H9 (cell line): ENCODE measurements around the gene MUC22. TPM values are rescaled to one million over a fixed set of nuclear protein-coding genes. Genes with fewer than 3 reads are reported as not detected.

Experiments used
- DNase-seq: peaks from one replicate; pipeline ENCODE4 v3.0.0-alpha.2; 2017
- H2AFZ ChIP-seq: one replicate; pipeline ENCODE4 v1.6.1; 2013; ENCODE audit warnings: mild to moderate bottlenecking, low read length, control low read depth, moderate library complexity
- H2AK5ac ChIP-seq: 2 replicates; pipeline ENCODE4 v1.6.1; 2013; ENCODE audit warnings: low read length, control low read depth, mixed read lengths; ENCODE audit not compliant: insufficient read length
- H2BK120ac ChIP-seq: one replicate; pipeline ENCODE4 v1.6.1; 2013; ENCODE audit warnings: low read depth, mild to moderate bottlenecking, low read length, control low read depth, inconsistent platforms; ENCODE audit not compliant: poor library complexity, severe bottlenecking
- H2BK12ac ChIP-seq: 2 replicates; pipeline ENCODE4 v1.6.1; 2013; ENCODE audit warnings: low read length, control low read depth, mixed read lengths, low read depth; ENCODE audit not compliant: insufficient read length
- H2BK15ac ChIP-seq: 2 replicates; pipeline ENCODE4 v1.6.1; 2013; ENCODE audit warnings: low read depth, low read length, control low read depth
- H2BK20ac ChIP-seq: one replicate; pipeline ENCODE4 v1.6.1; 2013; ENCODE audit warnings: low read depth, mild to moderate bottlenecking, low read length, control low read depth, inconsistent platforms; ENCODE audit not compliant: poor library complexity, severe bottlenecking
- H2BK5ac ChIP-seq: 2 replicates; pipeline ENCODE4 v1.6.1; 2013; ENCODE audit warnings: low read length, control low read depth, mixed read lengths; ENCODE audit not compliant: insufficient read length
- H3K14ac ChIP-seq: 2 replicates; pipeline ENCODE4 v1.6.1; 2013; ENCODE audit warnings: low read length, control low read depth; ENCODE audit not compliant: insufficient read depth
- H3K18ac ChIP-seq: 2 replicates; pipeline ENCODE4 v1.6.1; 2013; ENCODE audit warnings: low read depth, mild to moderate bottlenecking, mixed read lengths, low read length, control low read depth; ENCODE audit not compliant: insufficient read length
- H3K23ac ChIP-seq: 2 replicates; pipeline ENCODE4 v1.6.1; 2013; ENCODE audit warnings: low read length, control low read depth, mixed read lengths, low read depth; ENCODE audit not compliant: insufficient read length
- H3K23me2 ChIP-seq: 2 replicates; pipeline ENCODE4 v1.6.1; 2013; ENCODE audit warnings: low read depth, mild to moderate bottlenecking, mixed read lengths, low read length, control low read depth; ENCODE audit not compliant: insufficient read length, poor library complexity, severe bottlenecking
- H3K27ac ChIP-seq: 2 replicates; pipeline ENCODE4 v1.5.1; 2013; ENCODE audit warnings: low read length, control low read depth, mixed read lengths, low read depth; ENCODE audit not compliant: insufficient read length
- H3K27me3 ChIP-seq: 2 replicates; pipeline ENCODE4 v1.6.1; 2013; ENCODE audit warnings: low read length, control low read depth, inconsistent platforms; ENCODE audit not compliant: insufficient read depth
- H3K4ac ChIP-seq: 2 replicates; pipeline ENCODE4 v1.6.1; 2013; ENCODE audit warnings: low read depth, mild to moderate bottlenecking, control low read depth, inconsistent platforms, low read length, moderate library complexity
- H3K4me1 ChIP-seq: 2 replicates; pipeline ENCODE4 v1.6.1; 2013; ENCODE audit warnings: low read length, control low read depth, inconsistent platforms; ENCODE audit not compliant: insufficient read depth
- H3K4me2 ChIP-seq: 2 replicates; pipeline ENCODE4 v1.6.1; 2013; ENCODE audit warnings: low read length, control low read depth, mixed read lengths; ENCODE audit not compliant: insufficient read length, insufficient read depth
- H3K56ac ChIP-seq: 2 replicates; pipeline ENCODE4 v1.6.1; 2013; ENCODE audit warnings: low read depth, mild to moderate bottlenecking, mixed read lengths, low read length, control low read depth; ENCODE audit not compliant: insufficient read length
- H3K79me1 ChIP-seq: 2 replicates; pipeline ENCODE4 v1.6.1; 2013; ENCODE audit warnings: low read depth, mild to moderate bottlenecking, moderate library complexity, low read length, control low read depth, inconsistent platforms; ENCODE audit not compliant: insufficient read depth, poor library complexity, severe bottlenecking
- H3K79me2 ChIP-seq: 2 replicates; pipeline ENCODE4 v1.6.1; 2013; ENCODE audit warnings: low read length, control low read depth, inconsistent platforms; ENCODE audit not compliant: insufficient read depth
- H3K9ac ChIP-seq: 2 replicates; pipeline ENCODE4 v1.6.1; 2013; ENCODE audit warnings: low read length, control low read depth, mixed read lengths; ENCODE audit not compliant: insufficient read length; ENCODE audit errors: extremely low read depth
- H3K9me3 ChIP-seq: one replicate; pipeline ENCODE4 v1.6.1; 2013; ENCODE audit warnings: low read depth, low read length, inconsistent platforms; ENCODE audit not compliant: control insufficient read depth
- H3T11ph ChIP-seq: one replicate; pipeline ENCODE4 v1.6.1; 2013; ENCODE audit warnings: mild to moderate bottlenecking, low read length, control low read depth, inconsistent platforms
- H4K20me1 ChIP-seq: one replicate; pipeline ENCODE4 v1.6.1; 2013; ENCODE audit not compliant: control insufficient read depth, insufficient read length, insufficient read depth
- H4K5ac ChIP-seq: 2 replicates; pipeline ENCODE4 v1.6.1; 2013; ENCODE audit warnings: low read depth, mild to moderate bottlenecking, mixed read lengths, low read length, control low read depth; ENCODE audit not compliant: insufficient read length
- H4K8ac ChIP-seq: replicated peaks from 2 replicates; pipeline ENCODE4 v1.6.1; 2013; ENCODE audit warnings: low read length, control low read depth, mixed read lengths, low read depth; ENCODE audit not compliant: insufficient read length
- H4K91ac ChIP-seq: 2 replicates; pipeline ENCODE4 v1.6.1; 2013; ENCODE audit warnings: low read depth, mild to moderate bottlenecking, moderate library complexity, mixed read lengths, low read length, control low read depth; ENCODE audit not compliant: insufficient read length
- H3K27ac Mint-ChIP-seq, 3 experiments: 2 replicates in 2 of 3; 3 replicates in 1 of 3; pipeline ENCODE4 v1.8.0; 2020 to 2021; ENCODE audit warnings: mixed read lengths in 3 of 3, mild to moderate bottlenecking in 1 of 3, moderate library complexity in 1 of 3
- H3K27me3 Mint-ChIP-seq: 2 replicates; pipeline ENCODE4 v1.8.0; 2021; ENCODE audit warnings: low read depth, mild to moderate bottlenecking, moderate library complexity, mixed read lengths
- H3K36me3 Mint-ChIP-seq, 3 experiments: 2 replicates in 2 of 3; 3 replicates in 1 of 3; pipeline ENCODE4 v1.8.0; 2020 to 2021; ENCODE audit warnings: low read depth in 3 of 3, mixed read lengths in 3 of 3; ENCODE audit not compliant: insufficient read depth in 1 of 3
- H3K4me1 Mint-ChIP-seq, 2 experiments: 2 replicates each; pipeline ENCODE4 v1.8.0; 2020; ENCODE audit warnings: mixed read lengths in 2 of 2
- H3K4me3 Mint-ChIP-seq, 2 experiments: 2 replicates in 1 of 2; 3 replicates in 1 of 2; pipeline ENCODE4 v1.8.0; 2020 to 2021; ENCODE audit warnings: mild to moderate bottlenecking in 2 of 2, mixed read lengths in 2 of 2, moderate library complexity in 1 of 2
- H3K9me3 Mint-ChIP-seq, 2 experiments: 2 replicates in 1 of 2; 3 replicates in 1 of 2; pipeline ENCODE4 v1.8.0; 2020; ENCODE audit warnings: mild to moderate bottlenecking in 2 of 2, mixed read lengths in 2 of 2, moderate library complexity in 1 of 2
- WGBS: extraction: QIAGEN DNeasy Blood & Tissue Kit; methylation state at CpG from one replicate; pipeline ENCODE4 v1.1.7; 2013; ENCODE audit warnings: missing lambda C conversion rate, low lambda C conversion rate, mixed read lengths; ENCODE audit not compliant: insufficient read length; ENCODE audit errors: extremely low coverage; 5-methylcytosine and 5-hydroxymethylcytosine counted together
- total RNA-seq: library from RNA; stranded (reverse); gene quantifications from 2 replicates; pipeline ENCODE4 v1.2.1, GENCODE V29; 2021
- TF ChIP-seq, protein P1 (sequence below): fragments of 200-600 bp; sonication (generic); conservative IDR thresholded peaks from 3 replicates; pipeline ENCODE4 v1.8.0; 2021; ENCODE audit warnings: antibody characterized with exemption, mild to moderate bottlenecking

MUC22 gene
- total RNA-seq, 1 experiment from 2014 or later: not detected

DNA sequence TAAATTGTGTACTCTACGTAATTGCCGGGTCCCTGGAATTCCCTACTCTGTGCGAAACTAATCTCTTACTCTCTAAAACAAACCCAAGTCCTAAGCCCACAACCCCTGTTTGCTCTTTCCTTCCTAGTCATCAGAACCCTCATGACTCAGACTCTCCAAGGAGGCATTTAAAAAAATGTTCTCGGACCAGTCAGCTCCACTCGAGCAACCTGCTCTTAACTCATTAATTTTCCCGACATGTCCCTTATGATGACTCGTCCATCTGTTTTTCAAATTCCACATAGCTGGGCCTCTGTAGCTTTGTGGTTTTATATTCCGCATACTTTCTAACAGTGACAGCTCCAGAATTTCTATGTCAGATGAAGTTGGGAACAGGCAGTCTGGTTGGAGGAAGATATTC lies 2.6 kb upstream of the MUC22 start:
- no peak overlapping the region for H3K18ac ChIP-seq
- no peaks in the 10 kb centered on the region for H3K9me3 Mint-ChIP-seq
- no peak overlapping the region for H3K27ac Mint-ChIP-seq

More for the DNA sequence above, 2.6 kb upstream of the MUC22 start:
- no CpG with 5 or more reads among the region's 8 CpGs for whole genome bisulfite sequencing
- no peak overlapping the region for H3K4me2 ChIP-seq
- Mint-ChIP-seq H3K4me3 (no peak overlapping the region), H3K36me3 (no peaks in the 10 kb centered on the region), H3K4me1 (0 out of 4 replicates have a peak, but pooled peaks cover 0 to 2% of the 10 kb centered on the region in 2 experiments), H3K27me3 (peaks cover 3% of the 10 kb centered on the region; the same call in 1 of the 2 replicates)
- H3K23me2 ChIP-seq: no peaks in the 10 kb centered on the region
- no peak overlapping the region for H4K91ac ChIP-seq
- H3K9ac ChIP-seq: no peak overlapping the region
- no peaks in the 10 kb centered on the region for H3K27me3 ChIP-seq
- no peak overlapping the region for H3T11ph ChIP-seq
- no peak overlapping the region for H3K56ac ChIP-seq
- H2BK12ac ChIP-seq: no peak overlapping the region
- no peak overlapping the region for H3K4ac ChIP-seq
- H4K5ac ChIP-seq: no peak overlapping the region
- no peaks in the 10 kb centered on the region for H4K20me1 ChIP-seq
- H3K23ac ChIP-seq: no peak overlapping the region
- H3K14ac ChIP-seq: no peak overlapping the region
- H2AFZ ChIP-seq: no peak overlapping the region
- no peaks in the 10 kb centered on the region for H3K4me1 ChIP-seq
- H3K79me2 ChIP-seq: no peaks in the 10 kb centered on the region
- H2BK20ac ChIP-seq: no peak overlapping the region
- H4K8ac ChIP-seq: no peak overlapping the region
- H3K9me3 ChIP-seq: no peaks in the 10 kb centered on the region
- TF ChIP-seq, protein P1, sequence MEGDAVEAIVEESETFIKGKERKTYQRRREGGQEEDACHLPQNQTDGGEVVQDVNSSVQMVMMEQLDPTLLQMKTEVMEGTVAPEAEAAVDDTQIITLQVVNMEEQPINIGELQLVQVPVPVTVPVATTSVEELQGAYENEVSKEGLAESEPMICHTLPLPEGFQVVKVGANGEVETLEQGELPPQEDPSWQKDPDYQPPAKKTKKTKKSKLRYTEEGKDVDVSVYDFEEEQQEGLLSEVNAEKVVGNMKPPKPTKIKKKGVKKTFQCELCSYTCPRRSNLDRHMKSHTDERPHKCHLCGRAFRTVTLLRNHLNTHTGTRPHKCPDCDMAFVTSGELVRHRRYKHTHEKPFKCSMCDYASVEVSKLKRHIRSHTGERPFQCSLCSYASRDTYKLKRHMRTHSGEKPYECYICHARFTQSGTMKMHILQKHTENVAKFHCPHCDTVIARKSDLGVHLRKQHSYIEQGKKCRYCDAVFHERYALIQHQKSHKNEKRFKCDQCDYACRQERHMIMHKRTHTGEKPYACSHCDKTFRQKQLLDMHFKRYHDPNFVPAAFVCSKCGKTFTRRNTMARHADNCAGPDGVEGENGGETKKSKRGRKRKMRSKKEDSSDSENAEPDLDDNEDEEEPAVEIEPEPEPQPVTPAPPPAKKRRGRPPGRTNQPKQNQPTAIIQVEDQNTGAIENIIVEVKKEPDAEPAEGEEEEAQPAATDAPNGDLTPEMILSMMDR: no peak
- H2BK15ac ChIP-seq: no peak overlapping the region
- no peaks in the 10 kb centered on the region for H3K79me1 ChIP-seq
- no peak overlapping the region for H3K27ac ChIP-seq
- no peak overlapping the region for H2BK120ac ChIP-seq
- DNase-seq: no peak
- no peak overlapping the region for H2BK5ac ChIP-seq
- no peak overlapping the region for H2AK5ac ChIP-seq
